Lower leg skin (tissue), 4 donors: Measurements from ENCODE around the gene ZNF414. TPM values are rescaled to one million over a fixed set of nuclear protein-coding genes. Genes with fewer than 3 reads are reported as not detected.
A peak's percentile ranks its signal among the peaks of the same experiment; 100 is the strongest.
"Not testable (repeated sequence)": the region's sequence is repeated elsewhere in the genome, so short reads cannot be mapped to it uniquely, and the experiment has no call there.

Source experiments
- DNase-seq, 2 donors: peaks; one replicate each; pipeline ENCODE4 v3.0.0-alpha.2; 2019; ENCODE audit warnings: low spot score in 2 of 2
- H3K4me3 ChIP-seq: fragments of 200-600 bp; sonication (generic); 2 replicates; pipeline ENCODE4 v1.5.1; 2017; ENCODE audit warnings: mild to moderate bottlenecking, low read depth; ENCODE audit not compliant: poor library complexity, severe bottlenecking
- CTCF ChIP-seq, 3 donors: fragments of 450-650 bp; IDR thresholded peaks; one replicate each; pipeline ENCODE4 v1.5.1; 2016; ENCODE audit warnings: antibody characterized with exemption in 3 of 3, mild to moderate bottlenecking in 3 of 3, moderate library complexity in 2 of 3
- POLR2A ChIP-seq, 2 donors: fragments of 450-650 bp; IDR thresholded peaks; one replicate each; pipeline ENCODE4 v1.6.1; 2016 to 2017; ENCODE audit warnings: antibody characterized with exemption in 2 of 2, mild to moderate bottlenecking in 1 of 2, moderate library complexity in 1 of 2
- WGBS, 2 donors: methylation state at CpG; one replicate each; pipeline ENCODE4 v1.1.5; 2018; 5-methylcytosine and 5-hydroxymethylcytosine counted together
- intact Hi-C: fragments of 100-400 bp; cut with DNase I; formaldehyde crosslinking; loops from one replicate; pipeline ENCODE4 v1.15.0; 2023; ENCODE audit warnings: low total_unique reads
- total RNA-seq, 4 donors: library from RNA; depleted of rRNA; stranded (reverse); fragments of >200 nt; gene quantifications; one replicate each; pipeline ENCODE4 v1.1.0, GENCODE V29; 2016

ZNF414 gene
- total RNA-seq, 4 donors from 2014 or later, result 14.8 to 42.2 (median 18.8) TPM

- WGBS, 2 donors, result 64 to 77% methylated on average over 11 of the region's 11 CpGs
- TF ChIP-seq CTCF (IDR thresholded peaks at IDR 0.05) (no peak), POLR2A (IDR thresholded peaks at IDR 0.05) (no peak)
- no peak overlapping the region for H3K4me3 ChIP-seq
- no peak for DNase-seq
- intact Hi-C loops, result no loop called here
These were observed 1.4 kb upstream of the ZNF414 start for GRCh38 chr19:8515317-8515716.

GRCh38 chr19:8514505-8515009, 590 bp upstream of the ZNF414 start:
- 71 to 75% methylated on average over 21 of the region's 21 CpGs for WGBS, 2 donors
- H3K4me3 ChIP-seq, DNase-seq, intact Hi-C loops: not testable (repeated sequence)

- peak overlapping the region; percentile 31 for H3K4me3 ChIP-seq
- intact Hi-C loops, result no loop called here
- no peak for TF ChIP-seq CTCF (IDR thresholded peaks at IDR 0.05)
- no peak for DNase-seq
- WGBS, 2 donors, result 50 to 58% methylated on average over 14 to 18 of the region's 19 CpGs
These were observed 806 bp downstream of the ZNF414 start for GRCh38 chr19:8513036-8513686.

- no peak for DNase-seq
- TF ChIP-seq POLR2A (IDR thresholded peaks at IDR 0.05), result no peak
- no peak for TF ChIP-seq CTCF (IDR thresholded peaks at IDR 0.05)
- WGBS, 2 donors, result 70 to 79% methylated on average over 20 to 22 of the region's 22 CpGs
- intact Hi-C loops, result no loop called here
- H3K4me3 ChIP-seq, result no peak overlapping the region
These were observed 1.6 kb downstream of the ZNF414 start for GRCh38 chr19:8512115-8512967.

GRCh38 chr19:8511573-8512101, 2.3 kb downstream of the ZNF414 start:
- intact Hi-C loops, result no loop called here
- TF ChIP-seq POLR2A (IDR thresholded peaks at IDR 0.05), result no peak
- TF ChIP-seq CTCF (IDR thresholded peaks at IDR 0.05), result no peak
- no peak overlapping the region for H3K4me3 ChIP-seq
- WGBS, 2 donors, result 46 to 59% methylated on average over 21 to 44 of the region's 45 CpGs
- DNase-seq, result no peak

- H3K4me3 ChIP-seq, result no peak overlapping the region
- TF ChIP-seq POLR2A (IDR thresholded peaks at IDR 0.05), result no peak
- no peak for TF ChIP-seq CTCF (IDR thresholded peaks at IDR 0.05)
- intact Hi-C loops, result no loop called here
- DNase-seq, result no peak
- 79 to 83% methylated on average over 31 to 46 of the region's 52 CpGs for WGBS, 2 donors
These were observed 3.3 kb downstream of the ZNF414 start for GRCh38 chr19:8510589-8511115.
